ENCODE measurements around the gene ATOSB.

DNA sequence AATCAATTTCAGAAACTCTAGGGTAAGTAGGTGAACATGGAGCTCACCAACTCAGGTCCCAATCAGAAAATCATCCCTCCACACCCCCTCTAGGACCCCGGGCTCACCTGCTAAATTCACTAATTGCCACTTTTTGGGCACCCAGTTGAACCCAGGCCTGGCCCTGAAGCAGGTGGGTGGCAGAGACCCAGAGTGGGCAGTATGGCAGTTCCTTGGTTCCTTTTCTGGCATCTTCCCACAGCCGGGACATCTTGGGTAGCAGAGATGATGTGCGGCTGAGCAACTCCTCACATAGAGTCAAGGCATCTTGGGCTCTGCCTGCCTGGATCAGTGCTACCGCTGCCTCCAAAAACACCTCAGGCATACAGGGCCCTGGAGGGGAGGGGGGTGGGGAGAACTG, 40.3 kb downstream of the ATOSB start:
- TF ChIP-seq, protein P1, sequence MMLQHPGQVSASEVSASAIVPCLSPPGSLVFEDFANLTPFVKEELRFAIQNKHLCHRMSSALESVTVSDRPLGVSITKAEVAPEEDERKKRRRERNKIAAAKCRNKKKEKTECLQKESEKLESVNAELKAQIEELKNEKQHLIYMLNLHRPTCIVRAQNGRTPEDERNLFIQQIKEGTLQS (IDR thresholded peaks at IDR 0.05), result no peak
- no peak for TF ChIP-seq YY1 (IDR thresholded peaks at IDR 0.05)
- TF ChIP-seq, protein P2, sequence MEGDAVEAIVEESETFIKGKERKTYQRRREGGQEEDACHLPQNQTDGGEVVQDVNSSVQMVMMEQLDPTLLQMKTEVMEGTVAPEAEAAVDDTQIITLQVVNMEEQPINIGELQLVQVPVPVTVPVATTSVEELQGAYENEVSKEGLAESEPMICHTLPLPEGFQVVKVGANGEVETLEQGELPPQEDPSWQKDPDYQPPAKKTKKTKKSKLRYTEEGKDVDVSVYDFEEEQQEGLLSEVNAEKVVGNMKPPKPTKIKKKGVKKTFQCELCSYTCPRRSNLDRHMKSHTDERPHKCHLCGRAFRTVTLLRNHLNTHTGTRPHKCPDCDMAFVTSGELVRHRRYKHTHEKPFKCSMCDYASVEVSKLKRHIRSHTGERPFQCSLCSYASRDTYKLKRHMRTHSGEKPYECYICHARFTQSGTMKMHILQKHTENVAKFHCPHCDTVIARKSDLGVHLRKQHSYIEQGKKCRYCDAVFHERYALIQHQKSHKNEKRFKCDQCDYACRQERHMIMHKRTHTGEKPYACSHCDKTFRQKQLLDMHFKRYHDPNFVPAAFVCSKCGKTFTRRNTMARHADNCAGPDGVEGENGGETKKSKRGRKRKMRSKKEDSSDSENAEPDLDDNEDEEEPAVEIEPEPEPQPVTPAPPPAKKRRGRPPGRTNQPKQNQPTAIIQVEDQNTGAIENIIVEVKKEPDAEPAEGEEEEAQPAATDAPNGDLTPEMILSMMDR (IDR thresholded peaks at IDR 0.05; ENCODE audit: low read depth, low read length, missing input control), result no peak
- TF ChIP-seq GABPA (IDR thresholded peaks at IDR 0.05 in 1 of 2, conservative IDR thresholded peaks at IDR 0.05 in 1 of 2), result no peak
- TF ChIP-seq, protein P3, sequence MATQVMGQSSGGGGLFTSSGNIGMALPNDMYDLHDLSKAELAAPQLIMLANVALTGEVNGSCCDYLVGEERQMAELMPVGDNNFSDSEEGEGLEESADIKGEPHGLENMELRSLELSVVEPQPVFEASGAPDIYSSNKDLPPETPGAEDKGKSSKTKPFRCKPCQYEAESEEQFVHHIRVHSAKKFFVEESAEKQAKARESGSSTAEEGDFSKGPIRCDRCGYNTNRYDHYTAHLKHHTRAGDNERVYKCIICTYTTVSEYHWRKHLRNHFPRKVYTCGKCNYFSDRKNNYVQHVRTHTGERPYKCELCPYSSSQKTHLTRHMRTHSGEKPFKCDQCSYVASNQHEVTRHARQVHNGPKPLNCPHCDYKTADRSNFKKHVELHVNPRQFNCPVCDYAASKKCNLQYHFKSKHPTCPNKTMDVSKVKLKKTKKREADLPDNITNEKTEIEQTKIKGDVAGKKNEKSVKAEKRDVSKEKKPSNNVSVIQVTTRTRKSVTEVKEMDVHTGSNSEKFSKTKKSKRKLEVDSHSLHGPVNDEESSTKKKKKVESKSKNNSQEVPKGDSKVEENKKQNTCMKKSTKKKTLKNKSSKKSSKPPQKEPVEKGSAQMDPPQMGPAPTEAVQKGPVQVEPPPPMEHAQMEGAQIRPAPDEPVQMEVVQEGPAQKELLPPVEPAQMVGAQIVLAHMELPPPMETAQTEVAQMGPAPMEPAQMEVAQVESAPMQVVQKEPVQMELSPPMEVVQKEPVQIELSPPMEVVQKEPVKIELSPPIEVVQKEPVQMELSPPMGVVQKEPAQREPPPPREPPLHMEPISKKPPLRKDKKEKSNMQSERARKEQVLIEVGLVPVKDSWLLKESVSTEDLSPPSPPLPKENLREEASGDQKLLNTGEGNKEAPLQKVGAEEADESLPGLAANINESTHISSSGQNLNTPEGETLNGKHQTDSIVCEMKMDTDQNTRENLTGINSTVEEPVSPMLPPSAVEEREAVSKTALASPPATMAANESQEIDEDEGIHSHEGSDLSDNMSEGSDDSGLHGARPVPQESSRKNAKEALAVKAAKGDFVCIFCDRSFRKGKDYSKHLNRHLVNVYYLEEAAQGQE (IDR thresholded peaks at IDR 0.05), result no peak
- TF ChIP-seq SP1 (IDR thresholded peaks at IDR 0.05), result no peak
- TF ChIP-seq, protein P4, sequence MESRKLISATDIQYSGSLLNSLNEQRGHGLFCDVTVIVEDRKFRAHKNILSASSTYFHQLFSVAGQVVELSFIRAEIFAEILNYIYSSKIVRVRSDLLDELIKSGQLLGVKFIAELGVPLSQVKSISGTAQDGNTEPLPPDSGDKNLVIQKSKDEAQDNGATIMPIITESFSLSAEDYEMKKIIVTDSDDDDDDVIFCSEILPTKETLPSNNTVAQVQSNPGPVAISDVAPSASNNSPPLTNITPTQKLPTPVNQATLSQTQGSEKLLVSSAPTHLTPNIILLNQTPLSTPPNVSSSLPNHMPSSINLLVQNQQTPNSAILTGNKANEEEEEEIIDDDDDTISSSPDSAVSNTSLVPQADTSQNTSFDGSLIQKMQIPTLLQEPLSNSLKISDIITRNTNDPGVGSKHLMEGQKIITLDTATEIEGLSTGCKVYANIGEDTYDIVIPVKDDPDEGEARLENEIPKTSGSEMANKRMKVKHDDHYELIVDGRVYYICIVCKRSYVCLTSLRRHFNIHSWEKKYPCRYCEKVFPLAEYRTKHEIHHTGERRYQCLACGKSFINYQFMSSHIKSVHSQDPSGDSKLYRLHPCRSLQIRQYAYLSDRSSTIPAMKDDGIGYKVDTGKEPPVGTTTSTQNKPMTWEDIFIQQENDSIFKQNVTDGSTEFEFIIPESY (IDR thresholded peaks at IDR 0.05), result no peak
- TF ChIP-seq, protein P5, sequence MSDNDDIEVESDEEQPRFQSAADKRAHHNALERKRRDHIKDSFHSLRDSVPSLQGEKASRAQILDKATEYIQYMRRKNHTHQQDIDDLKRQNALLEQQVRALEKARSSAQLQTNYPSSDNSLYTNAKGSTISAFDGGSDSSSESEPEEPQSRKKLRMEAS (IDR thresholded peaks at IDR 0.05), result no peak
- no peak for TF ChIP-seq RAD21 (IDR thresholded peaks at IDR 0.05)
- no peak for TF ChIP-seq HNF4A (conservative IDR thresholded peaks at IDR 0.05)
- no peak for TF ChIP-seq JUND (IDR thresholded peaks at IDR 0.05)
- no peak for TF ChIP-seq FOXA1 (IDR thresholded peaks at IDR 0.05)
- TF ChIP-seq TAF1 (conservative IDR thresholded peaks at IDR 0.05), result no peak
- no peak for TF ChIP-seq EGR1 (IDR thresholded peaks at IDR 0.05; ENCODE audit: low read depth in 2 of 2)

Data from liver (tissue), 3 donors.